HG03060 (cell line): ENCODE data around the gene PRLH.
"Not testable (repeated sequence)": the region's sequence is repeated elsewhere in the genome, so short reads cannot be mapped to it uniquely, and the experiment has no call there.

ENCODE experiments used
- ATAC-seq: cut with Tn5 transposase; IDR thresholded peaks from one replicate; pipeline ENCODE4 v1.9.1; 2021; ENCODE audit warnings: low read depth, moderate number of reproducible peaks; ENCODE audit not compliant: unreplicated experiment

Gene PRLH

GRCh38 chr2:237597196-237598145, 31.1 kb downstream of the PRLH start:
- ATAC-seq = no peak

- ATAC-seq = no peak
Observed at GRCh38 chr2:237598468-237599208, 32.3 kb downstream of the PRLH start.

DNA sequence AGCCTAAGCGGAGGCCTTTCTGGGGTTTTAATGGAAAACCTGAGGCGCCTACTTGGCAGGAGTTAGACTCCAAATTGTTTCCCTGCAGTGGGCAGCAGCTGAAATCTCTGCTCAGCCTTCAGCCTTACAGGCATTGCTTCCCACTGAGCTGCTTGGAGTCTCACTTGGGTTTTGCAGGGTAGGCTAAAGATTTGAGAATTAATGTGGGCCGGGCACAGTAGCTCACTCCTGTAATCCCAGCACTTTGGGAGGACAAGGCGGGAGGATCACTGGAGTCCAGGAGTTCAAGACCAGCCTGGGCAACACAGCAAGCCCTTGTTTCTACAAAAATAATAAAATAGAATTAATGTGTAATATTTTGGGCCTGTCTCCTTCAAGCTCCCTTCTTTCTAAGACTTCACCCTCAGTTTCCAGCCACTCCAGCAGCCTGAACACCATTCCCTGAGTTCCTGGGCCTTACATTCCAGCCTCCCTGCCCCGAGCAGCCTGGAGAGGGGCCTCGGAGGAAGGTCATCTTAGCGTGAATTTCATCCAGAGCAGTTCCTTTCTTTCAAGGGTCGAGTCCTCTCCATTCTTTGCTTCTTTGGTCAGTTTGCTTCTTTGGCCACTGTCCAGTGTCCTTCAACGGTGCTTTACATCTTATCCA, 33.2 kb downstream of the PRLH start:
- no peak for ATAC-seq

DNA sequence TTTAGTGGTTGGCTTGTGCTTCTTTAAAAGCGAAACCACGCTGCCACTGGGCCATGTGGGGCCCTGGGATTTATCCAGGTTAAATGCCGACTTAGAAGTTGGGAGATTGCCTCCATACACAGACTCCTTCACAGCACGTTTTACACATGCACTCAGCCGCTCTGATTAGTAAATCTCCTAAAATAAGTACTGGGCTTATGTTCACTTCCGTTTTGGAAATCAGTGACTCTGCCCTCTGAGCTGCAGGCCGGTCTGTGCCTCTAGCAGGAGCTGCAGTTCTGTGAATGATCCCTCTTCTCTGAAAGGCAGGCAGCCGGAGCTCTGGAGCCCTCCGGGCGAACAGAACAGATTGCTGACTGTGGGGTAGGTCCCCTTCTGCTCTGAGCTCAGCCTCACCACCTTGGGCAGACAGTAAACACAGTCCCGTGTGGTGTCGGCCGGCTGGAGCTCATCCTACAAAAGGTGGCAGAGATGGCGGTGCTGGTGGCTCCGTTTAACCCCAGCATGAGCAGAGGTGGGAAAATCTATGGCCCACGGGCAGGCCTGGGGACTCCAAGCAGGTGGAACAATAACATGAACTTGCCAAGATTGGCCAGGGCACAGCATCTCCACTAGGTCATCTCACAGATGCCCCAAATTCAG, 34.0 kb downstream of the PRLH start:
- ATAC-seq = no peak

- no peak for ATAC-seq
Observed at GRCh38 chr2:237601453-237602116, 35.2 kb downstream of the PRLH start.

- ATAC-seq = no peak
Observed at GRCh38 chr2:237602409-237602808, 36.0 kb downstream of the PRLH start.

DNA sequence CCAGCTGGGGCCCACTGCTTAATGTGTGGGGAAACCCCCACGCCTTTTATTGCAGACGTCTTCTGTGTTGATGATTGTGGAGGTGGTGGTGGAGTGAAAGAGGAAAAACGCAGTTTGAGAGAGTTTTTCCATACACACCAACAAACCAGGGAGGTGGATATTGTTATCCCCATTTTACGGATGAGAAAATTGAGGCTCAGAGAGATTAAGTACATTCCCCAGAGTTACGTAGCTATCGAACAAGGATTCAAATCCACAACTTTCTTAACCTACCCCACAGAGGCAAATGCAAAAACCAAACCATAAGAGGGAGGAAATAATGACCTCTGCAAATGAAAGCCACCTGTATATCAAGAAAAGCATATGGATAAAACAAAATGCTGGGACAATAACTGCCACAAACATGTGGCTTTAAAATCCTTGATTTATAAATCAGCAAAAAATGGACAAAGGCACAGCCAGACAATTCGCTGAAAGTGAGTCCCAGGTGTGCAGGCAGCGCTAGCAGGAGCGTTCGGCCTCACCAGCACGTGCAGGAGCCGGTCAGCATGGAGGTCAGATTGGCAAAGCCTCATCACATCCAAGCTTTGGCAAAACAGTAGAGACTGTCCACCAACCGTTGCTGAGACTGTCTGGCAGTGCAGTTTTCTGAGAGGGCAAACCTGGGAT, 36.8 kb downstream of the PRLH start:
- ATAC-seq = no peak

DNA sequence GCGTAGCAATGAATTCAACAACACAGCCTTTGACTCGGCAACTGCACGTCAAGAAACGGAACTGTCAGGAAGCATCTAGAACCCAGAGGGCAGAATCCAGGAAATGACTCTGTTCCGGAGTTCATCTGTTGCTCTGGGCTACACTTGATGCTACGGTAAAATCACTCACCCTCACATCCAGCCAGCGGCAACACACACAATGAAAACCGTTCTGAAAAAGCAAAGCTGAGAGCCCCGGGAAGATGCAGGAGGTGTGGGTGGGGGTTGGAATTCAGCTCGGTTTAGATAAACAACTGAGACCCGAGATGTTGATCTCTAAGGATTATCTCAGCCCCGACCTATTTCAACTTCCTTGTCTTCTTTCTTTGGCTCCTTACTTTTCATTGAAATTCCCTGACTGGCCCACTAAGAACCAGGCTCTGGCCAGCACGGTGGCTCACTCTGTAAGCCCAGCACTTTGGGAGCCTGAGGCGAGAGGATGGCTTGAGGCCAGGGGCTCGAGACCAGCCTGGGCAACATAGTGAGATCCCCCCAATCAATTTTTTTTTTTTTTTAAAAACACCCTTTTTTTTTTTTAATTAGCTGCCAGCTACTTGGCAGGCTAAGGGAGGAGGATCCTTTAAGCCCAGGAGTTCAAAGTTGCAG, 37.5 kb downstream of the PRLH start:
- no peak for ATAC-seq

GRCh38 chr2:237604391-237604790, 38.0 kb downstream of the PRLH start:
- no peak for ATAC-seq

GRCh38 chr2:237604960-237605359, 38.6 kb downstream of the PRLH start:
- ATAC-seq = no peak

- not testable (repeated sequence) for ATAC-seq
Observed at GRCh38 chr2:237606522-237606921, 40.1 kb downstream of the PRLH start.

DNA sequence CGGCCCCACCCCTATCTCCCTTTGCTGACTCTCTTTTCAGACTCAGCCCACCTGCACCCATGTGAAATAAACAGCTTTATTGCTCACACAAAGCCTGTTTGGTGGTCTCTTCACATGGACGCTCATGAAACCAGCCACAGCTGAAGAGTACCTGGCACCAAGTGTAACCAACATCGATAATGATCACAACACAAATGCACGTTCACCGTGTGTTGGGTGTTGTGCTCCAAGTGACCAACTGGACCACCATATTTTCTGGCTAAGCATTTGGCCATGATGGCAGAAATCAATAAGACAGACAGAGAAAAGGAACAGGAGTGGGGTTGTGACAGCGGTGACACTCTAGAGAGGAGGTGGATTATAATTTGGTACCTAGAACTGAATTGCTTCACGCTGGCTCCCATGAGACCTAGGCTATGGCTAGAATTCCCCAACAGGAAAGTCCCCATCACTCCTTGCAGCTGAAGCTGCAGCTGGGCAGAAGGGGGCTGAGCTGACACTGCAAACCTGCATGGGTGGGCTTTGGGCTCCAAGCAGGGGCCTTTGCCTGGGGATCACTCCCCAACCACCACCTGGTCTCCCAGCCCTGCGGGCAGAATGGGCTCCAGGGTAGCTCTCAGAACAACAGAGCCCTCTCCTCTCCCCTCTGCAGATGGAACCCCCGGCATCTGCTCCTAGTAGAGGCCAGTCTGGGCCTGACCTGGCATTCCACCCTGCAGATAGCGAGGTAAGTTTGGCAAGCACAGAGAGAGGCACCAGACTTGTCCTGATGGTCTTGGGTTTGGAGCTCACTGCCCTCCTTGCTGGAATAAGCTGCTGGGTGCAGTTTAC, 46.4 kb downstream of the PRLH start:
- ATAC-seq = no peak

DNA sequence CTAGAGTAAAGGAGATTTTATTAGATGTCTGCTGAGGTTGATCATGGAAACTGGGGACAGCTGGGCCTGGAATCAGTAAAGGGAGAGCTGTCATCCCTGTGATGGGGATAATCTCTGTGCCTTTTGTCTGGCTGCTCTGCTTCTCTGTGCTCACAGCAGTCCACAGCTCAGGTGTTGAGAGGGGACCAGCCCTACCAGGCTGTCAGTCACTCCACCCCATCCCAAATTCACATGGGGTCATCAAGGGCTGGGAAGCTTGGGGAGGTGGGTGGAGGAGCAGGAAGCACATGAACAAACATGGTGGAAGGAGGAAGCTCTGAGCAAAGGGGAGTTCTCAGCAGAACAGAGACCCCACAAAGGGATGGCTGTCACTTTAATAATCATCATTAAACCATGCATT, 47.3 kb downstream of the PRLH start:
- ATAC-seq = no peak

GRCh38 chr2:237614151-237614720, 47.9 kb downstream of the PRLH start:
- no peak for ATAC-seq

GRCh38 chr2:237615631-237616249, 49.4 kb downstream of the PRLH start:
- ATAC-seq = no peak

- no peak for ATAC-seq
Observed at GRCh38 chr2:237616373-237616733, 50.0 kb downstream of the PRLH start.
